GM18511 (cell line): ENCODE results near the gene FBXL17.
A peak's percentile ranks its signal among the peaks of the same experiment; 100 is the strongest.

Source experiments
- ATAC-seq: cut with Tn5 transposase; IDR thresholded peaks from one replicate; pipeline ENCODE4 v1.9.1; 2021; ENCODE audit warnings: mild to moderate bottlenecking, moderate library complexity; ENCODE audit not compliant: unreplicated experiment

Gene FBXL17

GRCh38 chr5:108375768-108376167, 6.1 kb downstream of the FBXL17 start:
- no peak for ATAC-seq

- no peak for ATAC-seq
Observed at GRCh38 chr5:108373426-108373825, 8.5 kb downstream of the FBXL17 start.

DNA sequence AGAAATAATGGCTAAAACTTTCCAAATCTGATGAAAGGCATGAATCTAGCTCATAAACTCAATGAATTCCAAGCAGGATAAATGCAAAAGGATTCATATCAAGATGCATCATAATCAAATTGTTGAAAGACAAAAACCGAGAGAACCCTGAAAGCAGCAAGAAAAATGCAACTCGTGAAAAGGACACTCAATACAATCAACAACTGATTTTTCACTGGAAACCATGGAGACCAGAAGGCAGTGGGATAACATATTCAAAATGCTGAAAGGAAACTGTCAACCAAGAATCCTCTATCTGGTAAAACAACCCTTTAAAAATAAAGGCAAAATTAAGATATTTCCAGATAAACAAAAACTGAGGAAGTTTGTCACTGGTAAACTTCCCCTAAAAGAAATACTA, 9.5 kb downstream of the FBXL17 start:
- ATAC-seq, result no peak

DNA sequence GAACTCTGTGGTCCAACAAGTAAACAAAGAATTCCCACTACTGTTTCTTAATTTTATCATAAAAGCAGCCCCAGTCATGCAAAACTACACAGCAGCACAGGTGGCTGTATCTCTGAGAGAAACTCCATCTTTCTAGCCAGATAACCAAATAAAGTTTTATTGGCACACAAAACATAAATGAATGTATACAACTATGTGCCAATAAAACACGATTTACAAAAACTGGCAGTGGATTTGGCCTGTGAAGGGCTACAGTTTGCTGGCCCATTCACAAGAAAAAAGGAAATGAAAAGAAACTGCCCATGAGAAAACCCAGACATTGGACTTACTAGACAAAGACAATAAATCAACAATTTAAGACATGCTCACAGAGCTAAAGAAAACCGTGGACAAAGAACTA, 10.6 kb downstream of the FBXL17 start:
- no peak for ATAC-seq

- ATAC-seq, result no peak
Observed at GRCh38 chr5:108369167-108369566, 12.7 kb downstream of the FBXL17 start.

GRCh38 chr5:108367679-108368334, 14.1 kb downstream of the FBXL17 start:
- no peak for ATAC-seq

DNA sequence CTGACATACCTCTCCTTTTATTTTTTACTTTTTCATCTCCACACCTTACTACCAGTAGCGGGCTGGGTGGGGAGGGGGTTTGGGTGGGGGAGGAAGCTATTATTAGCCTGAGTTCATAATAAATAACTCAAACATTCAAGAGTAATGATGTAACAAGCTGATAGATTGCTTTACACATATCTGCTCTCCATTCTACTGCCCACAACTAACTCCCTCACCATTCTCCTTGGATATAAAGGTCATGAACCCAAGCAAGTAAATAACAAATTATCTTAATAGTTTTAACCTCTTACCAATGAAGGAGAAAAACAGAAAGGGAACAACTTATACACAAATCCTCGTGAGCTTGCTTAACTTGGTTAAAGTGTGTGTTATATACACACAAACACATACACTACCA, 15.4 kb downstream of the FBXL17 start:
- no peak for ATAC-seq

- ATAC-seq, result no peak
Observed at GRCh38 chr5:108361771-108362170, 20.1 kb downstream of the FBXL17 start.

DNA sequence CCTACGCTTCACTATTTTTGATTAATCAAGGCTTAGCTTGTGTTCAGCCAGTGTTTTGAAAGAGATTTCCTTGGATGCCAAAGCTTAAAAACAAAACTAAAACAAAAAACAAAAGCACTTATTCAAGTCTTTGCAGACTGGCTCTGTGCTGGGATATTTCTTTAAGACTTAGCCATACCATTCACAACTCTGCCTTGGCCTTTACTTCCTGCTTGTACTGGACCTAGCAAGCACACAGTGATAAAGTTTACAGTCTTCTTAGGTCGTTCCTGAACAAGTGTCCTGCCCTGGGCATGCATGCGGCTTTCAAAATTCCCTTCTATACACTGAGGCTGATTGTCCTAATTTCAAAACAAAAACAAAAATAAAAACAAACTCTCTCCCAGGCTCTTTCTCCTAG, 20.7 kb downstream of the FBXL17 start:
- ATAC-seq, result no peak

DNA sequence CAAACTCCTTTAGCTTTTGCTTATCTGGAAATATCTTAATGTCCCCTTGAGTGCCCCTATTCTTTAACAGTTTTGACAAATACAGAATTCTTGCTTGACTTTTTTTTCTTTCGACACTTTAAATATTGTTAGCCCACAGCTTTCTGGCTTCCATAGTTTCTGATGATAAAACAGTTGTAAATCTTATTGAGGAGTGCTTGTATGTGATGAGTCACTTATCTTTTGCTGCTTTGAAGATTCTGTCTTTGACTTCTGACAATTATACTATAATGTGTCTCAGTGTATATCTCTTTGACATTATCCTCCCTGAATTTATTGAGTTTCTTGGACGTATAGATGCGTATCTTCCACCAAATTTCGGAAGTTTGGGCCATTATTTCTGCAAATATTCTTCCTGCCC, 21.6 kb downstream of the FBXL17 start:
- no peak for ATAC-seq

GRCh38 chr5:108356286-108356685, 25.6 kb downstream of the FBXL17 start:
- ATAC-seq, result no peak

DNA sequence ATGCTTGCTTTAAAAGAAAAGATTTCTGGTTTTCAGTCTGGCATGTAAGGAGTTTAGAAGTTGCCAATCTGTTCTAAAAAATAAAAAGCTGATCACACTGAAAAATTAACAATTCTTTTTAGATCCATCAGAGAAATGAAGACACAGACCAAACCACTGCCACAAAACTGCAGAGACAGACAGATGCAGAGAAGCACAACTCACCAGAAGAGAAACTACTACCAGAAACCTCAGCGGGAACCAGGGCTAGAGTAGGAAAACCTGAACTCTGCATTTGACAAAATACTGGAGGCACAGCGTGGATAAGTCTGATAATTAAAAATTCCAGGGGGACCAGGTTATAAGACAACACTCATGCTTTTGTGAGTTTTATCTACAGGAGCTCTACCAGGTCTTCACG, 28.8 kb downstream of the FBXL17 start:
- no peak for ATAC-seq

- ATAC-seq, result peak; percentile 91
Observed at GRCh38 chr5:108345541-108346171, 36.2 kb downstream of the FBXL17 start.

DNA sequence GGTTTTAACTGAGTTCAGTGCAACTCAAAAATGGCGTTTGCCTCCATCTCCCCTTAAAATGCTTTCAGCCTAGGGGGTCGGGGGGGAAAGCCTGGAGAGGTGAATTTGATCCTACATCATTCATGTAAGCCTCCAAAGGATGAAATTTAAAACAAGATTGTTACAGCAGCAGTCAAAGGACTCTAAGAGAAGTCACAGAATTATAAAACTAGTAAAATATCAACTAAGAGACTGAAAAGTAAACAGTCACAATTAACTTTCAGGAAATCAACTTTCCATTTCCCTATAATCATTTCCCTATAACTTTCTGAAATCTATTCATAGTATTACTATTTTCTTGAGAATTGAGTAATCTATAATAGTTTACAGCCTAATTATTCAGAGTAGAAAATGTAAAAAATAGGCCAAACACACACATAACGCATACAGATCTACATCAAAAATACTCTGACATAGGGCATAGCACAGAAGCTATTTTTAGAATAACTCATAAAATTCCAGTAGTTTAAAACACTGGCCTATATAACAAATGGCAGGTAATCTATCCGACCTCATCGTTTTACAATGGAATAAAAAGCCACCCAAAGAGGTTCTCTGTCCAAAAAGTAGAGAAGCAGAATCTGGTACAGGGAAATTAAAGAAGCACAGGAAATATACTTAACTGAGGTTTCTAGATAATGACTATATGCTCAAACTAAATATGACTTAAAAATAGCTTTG, 37.6 kb downstream of the FBXL17 start:
- ATAC-seq, result no peak

DNA sequence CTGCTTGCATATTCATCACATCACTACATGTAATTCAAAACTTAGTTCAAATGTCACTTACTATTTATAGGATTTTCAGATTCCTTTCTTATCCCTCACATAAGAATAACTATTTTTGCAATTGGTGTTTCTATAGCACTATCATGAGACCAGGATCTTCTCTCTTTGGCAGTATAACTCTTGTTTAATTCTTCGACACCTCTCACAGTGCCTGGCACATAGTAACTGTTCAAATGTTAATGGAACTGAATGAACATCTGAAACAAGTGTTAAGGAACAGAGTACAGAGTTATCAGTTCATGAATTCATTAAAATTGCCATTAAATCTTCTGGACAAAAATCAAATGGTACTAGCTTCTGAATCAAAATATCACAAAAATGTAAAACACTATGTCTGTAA, 40.0 kb downstream of the FBXL17 start:
- ATAC-seq, result no peak

- no peak for ATAC-seq
Observed at GRCh38 chr5:108340131-108340530, 41.8 kb downstream of the FBXL17 start.

DNA sequence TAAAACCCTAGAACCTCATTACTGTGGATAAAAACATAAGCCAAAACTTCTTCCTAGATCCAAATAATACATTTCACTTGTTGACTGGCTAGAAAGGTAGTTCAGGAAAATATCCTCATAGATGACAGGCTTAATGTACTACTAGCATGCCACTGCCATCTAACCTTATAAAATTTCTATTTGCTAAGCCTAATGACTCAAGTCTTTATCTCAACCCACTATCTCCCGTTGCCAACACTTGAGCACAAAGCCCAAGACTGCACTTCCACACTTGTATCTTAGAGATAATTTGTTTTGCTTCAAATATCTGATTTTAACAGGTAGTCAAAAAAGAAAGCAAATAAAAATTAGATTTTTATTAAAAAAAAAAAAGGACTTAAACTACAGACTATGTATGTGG, 42.7 kb downstream of the FBXL17 start:
- no peak for ATAC-seq

- ATAC-seq, result no peak
Observed at GRCh38 chr5:108334225-108334624, 47.7 kb downstream of the FBXL17 start.

GRCh38 chr5:108326982-108327381, 54.9 kb downstream of the FBXL17 start:
- ATAC-seq, result no peak

DNA sequence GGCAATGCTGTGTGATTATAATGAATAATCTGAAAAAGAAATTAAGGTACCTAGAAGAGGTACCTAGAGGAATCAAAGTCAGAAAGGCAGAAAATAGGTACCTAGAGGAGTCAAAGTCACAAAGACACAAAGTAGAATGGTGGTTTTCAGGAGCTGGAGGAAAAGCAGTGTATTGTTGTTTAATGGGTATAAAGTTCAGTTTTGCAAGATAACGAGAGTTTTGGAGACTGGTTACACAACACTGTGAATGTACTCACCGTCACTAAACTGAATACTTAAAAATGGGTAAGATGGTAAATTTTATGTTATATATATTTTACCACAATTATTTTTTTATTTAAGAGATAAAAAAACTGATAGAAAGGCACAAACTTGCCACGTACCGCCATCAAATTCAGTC, 57.0 kb downstream of the FBXL17 start:
- ATAC-seq, result no peak

DNA sequence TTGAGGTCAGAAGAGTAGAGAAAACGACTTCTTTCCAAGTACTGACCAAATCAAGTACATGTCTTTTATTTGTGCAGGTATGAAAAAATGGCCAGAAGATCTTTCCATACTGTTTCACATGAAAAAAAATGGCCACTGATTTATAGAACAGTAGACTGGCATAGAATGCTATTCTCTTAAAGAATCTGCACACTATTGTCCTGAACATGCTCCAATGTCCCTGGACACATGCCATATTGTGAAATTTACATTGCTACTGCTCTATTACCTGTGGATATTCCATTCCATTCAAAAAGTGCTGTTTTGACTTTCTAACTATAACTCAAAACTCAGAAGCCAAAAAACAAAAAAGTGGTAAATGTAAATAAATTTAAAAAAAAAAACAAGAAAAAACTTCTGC, 60.6 kb downstream of the FBXL17 start:
- no peak for ATAC-seq

- ATAC-seq, result no peak
Observed at GRCh38 chr5:108320231-108320630, 61.7 kb downstream of the FBXL17 start.
